Mucosa of rectum (tissue), 2 donors: Measurements from ENCODE around the gene HBA1.
"Not testable (repeated sequence)": the region's sequence is repeated elsewhere in the genome, so short reads cannot be mapped to it uniquely, and the experiment has no call there.

ENCODE experiments used
- H3K27ac ChIP-seq, 2 donors: one replicate each; pipeline ENCODE4 v1.7.0; 2013; ENCODE audit warnings: inconsistent platforms in 2 of 2, low read depth in 2 of 2, low read length in 2 of 2
- H3K27me3 ChIP-seq, 2 donors: one replicate each; pipeline ENCODE4 v1.7.0; 2013; ENCODE audit warnings: low read length in 2 of 2; ENCODE audit not compliant: control insufficient read depth in 2 of 2, insufficient read depth in 2 of 2
- H3K36me3 ChIP-seq, 2 donors: one replicate each; pipeline ENCODE4 v1.7.0; 2013; ENCODE audit warnings: low read length in 2 of 2; ENCODE audit not compliant: control insufficient read depth in 2 of 2, insufficient read depth in 2 of 2
- H3K4me1 ChIP-seq, 2 donors: one replicate each; pipeline ENCODE4 v1.7.0; 2013; ENCODE audit warnings: low read length in 2 of 2, mild to moderate bottlenecking in 1 of 2; ENCODE audit not compliant: control insufficient read depth in 2 of 2, insufficient read depth in 2 of 2
- H3K4me3 ChIP-seq, 2 donors: one replicate each; pipeline ENCODE4 v1.7.0; 2013; ENCODE audit warnings: low read length in 2 of 2
- H3K9ac ChIP-seq, 2 donors: one replicate each; pipeline ENCODE4 v1.7.0; 2013; ENCODE audit warnings: low read length in 2 of 2, low read depth in 1 of 2, mild to moderate bottlenecking in 1 of 2
- H3K9me3 ChIP-seq, 2 donors: one replicate each; pipeline ENCODE4 v1.7.0; 2013; ENCODE audit warnings: low read length in 2 of 2; ENCODE audit not compliant: control insufficient read depth in 2 of 2
- donor health status: healthy.
- donor health status: Normal muscosa, but diverticular disease.

The HBA1 gene

GRCh38 chr16:144797-145252 lies 31.7 kb upstream of the HBA1 start:
- Histone ChIP-seq H3K9ac (no peak overlapping the region), H3K4me3 (no peak overlapping the region), H3K27ac (no peak overlapping the region), H3K4me1 (no peaks in the 10 kb centered on the region), H3K27me3 (peaks cover 0 to 5% of the 10 kb centered on the region in 2 donors), H3K9me3 (no peaks in the 10 kb centered on the region), H3K36me3 (no peaks in the 10 kb centered on the region)

DNA sequence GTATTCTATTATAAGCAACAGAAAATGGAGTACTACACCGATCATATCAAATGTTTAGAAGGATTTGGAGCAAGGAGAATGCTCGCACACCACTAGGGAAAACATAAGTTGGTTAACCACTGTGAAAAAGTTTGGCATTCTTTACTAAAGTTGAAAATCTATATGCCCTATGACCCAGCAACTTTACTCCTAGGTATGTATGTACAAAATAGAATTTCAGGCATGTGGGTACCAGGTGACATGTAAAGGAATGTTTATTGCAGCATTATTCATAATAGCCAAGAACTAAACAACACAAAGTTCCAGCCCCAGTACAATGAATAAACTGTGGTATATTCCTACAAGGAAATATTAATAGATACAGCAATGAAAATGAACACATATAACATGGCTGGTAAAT lies 29.8 kb upstream of the HBA1 start:
- Histone ChIP-seq H3K4me3 (no peak overlapping the region), H3K4me1 (no peaks in the 10 kb centered on the region), H3K27ac (no peak overlapping the region), H3K9ac (no peak overlapping the region), H3K9me3 (no peaks in the 10 kb centered on the region), H3K36me3 (no peaks in the 10 kb centered on the region), H3K27me3 (peaks cover 0 to 5% of the 10 kb centered on the region in 2 donors)

GRCh38 chr16:149024-149660 lies 27.3 kb upstream of the HBA1 start:
- Histone ChIP-seq H3K4me1 (no peaks in the 10 kb centered on the region), H3K9ac (no peak overlapping the region), H3K27me3 (peaks cover 0 to 10% of the 10 kb centered on the region in 2 donors), H3K36me3 (no peaks in the 10 kb centered on the region), H3K9me3 (no peaks in the 10 kb centered on the region), H3K4me3 (no peak overlapping the region), H3K27ac (no peak overlapping the region)

GRCh38 chr16:152141-153128 lies 24.0 kb upstream of the HBA1 start, which contains the start of gene HBZ:
Gene HBZ (plus strand): TSS chr16:152644. CDS start chr16:152910, 266 bp downstream.
- Histone ChIP-seq H3K4me1 (peaks cover 2 to 3% of the 10 kb centered on the region in 2 donors), H3K27ac (no peak within 1 kb of the TSS), H3K27me3 (peaks cover 12 to 14% of the 10 kb centered on the region in 2 donors), H3K36me3 (no peaks in the 10 kb centered on the region), H3K4me3 (no peak within 1 kb of the TSS), H3K9ac (no peak within 1 kb of the TSS), H3K9me3 (no peaks in the 10 kb centered on the region)

GRCh38 chr16:153129-153521 lies 23.4 kb upstream of the HBA1 start:
- H3K9ac ChIP-seq, H3K4me1 ChIP-seq, H3K9me3 ChIP-seq, H3K4me3 ChIP-seq, H3K27ac ChIP-seq, H3K36me3 ChIP-seq: not testable (repeated sequence)
- H3K27me3 ChIP-seq = peaks cover 12 to 14% of the 10 kb centered on the region in 2 donors

DNA sequence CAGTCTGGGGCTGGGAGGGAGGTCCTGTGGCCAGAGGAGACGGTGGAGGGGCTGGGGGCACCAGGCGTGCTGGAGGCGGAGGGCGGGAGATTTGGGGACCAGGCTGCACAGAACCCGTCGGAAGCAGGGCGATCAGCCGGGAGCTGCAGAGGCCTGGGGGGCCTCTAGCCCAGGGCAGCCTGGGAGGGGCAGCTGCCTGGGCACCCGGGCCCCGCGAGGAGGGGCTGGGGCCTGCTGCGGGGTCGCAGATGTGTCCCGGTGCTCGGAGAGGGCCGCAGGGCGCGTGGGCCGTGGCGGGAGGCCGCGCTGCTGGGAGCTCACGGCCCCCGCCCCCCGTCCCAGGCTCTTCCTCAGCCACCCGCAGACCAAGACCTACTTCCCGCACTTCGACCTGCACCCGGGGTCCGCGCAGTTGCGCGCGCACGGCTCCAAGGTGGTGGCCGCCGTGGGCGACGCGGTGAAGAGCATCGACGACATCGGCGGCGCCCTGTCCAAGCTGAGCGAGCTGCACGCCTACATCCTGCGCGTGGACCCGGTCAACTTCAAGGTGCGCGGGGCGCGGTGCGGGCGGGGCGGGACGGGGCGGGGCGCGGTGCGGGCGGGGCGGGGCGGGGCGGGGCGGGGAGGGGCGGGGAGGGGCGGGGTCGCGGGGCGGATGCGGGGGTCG lies 22.8 kb upstream of the HBA1 start:
- H3K9me3 ChIP-seq, H3K4me3 ChIP-seq, H3K27ac ChIP-seq, H3K9ac ChIP-seq, H3K4me1 ChIP-seq, H3K36me3 ChIP-seq: not testable (repeated sequence)
- H3K27me3 ChIP-seq = peaks cover 12 to 14% of the 10 kb centered on the region in 2 donors

- H3K4me1 ChIP-seq = peaks cover 2 to 3% of the 10 kb centered on the region in 2 donors
- H3K9ac ChIP-seq = peak overlapping the region in 1 of 2 donors; percentile 1
- H3K9me3 ChIP-seq = no peaks in the 10 kb centered on the region
- peaks cover 12 to 13% of the 10 kb centered on the region in 2 donors for H3K27me3 ChIP-seq
- H3K36me3 ChIP-seq = no peaks in the 10 kb centered on the region
- H3K4me3 ChIP-seq = peak overlapping the region; percentile 2 to 48
- no peak overlapping the region for H3K27ac ChIP-seq
Measured at GRCh38 chr16:154217-155030, 22.1 kb upstream of the HBA1 start.

GRCh38 chr16:155031-155398 lies 21.5 kb upstream of the HBA1 start:
- no peaks in the 10 kb centered on the region for H3K36me3 ChIP-seq
- H3K9ac ChIP-seq = peak overlapping the region in 1 of 2 donors; percentile 1
- H3K27me3 ChIP-seq = peaks cover 12 to 13% of the 10 kb centered on the region in 2 donors

GRCh38 chr16:159136-159849 lies 17.2 kb upstream of the HBA1 start:
- Histone ChIP-seq H3K4me3 (no peak overlapping the region), H3K9ac (no peak overlapping the region), H3K27me3 (peaks cover 10 to 11% of the 10 kb centered on the region in 2 donors), H3K4me1 (peaks cover 2 to 3% of the 10 kb centered on the region in 2 donors), H3K9me3 (no peaks in the 10 kb centered on the region), H3K27ac (no peak overlapping the region), H3K36me3 (no peaks in the 10 kb centered on the region)

More at GRCh38 chr16:155031-155398, 21.5 kb upstream of the HBA1 start:
- H3K4me3 ChIP-seq = peak overlapping the region in 1 of 2 donors; percentile 48
- H3K4me1 ChIP-seq = peaks cover 2 to 3% of the 10 kb centered on the region in 2 donors
- H3K27ac ChIP-seq = no peak overlapping the region
- no peaks in the 10 kb centered on the region for H3K9me3 ChIP-seq
